HG02571 (cell line): ENCODE data around the gene CHAMP1.

ENCODE experiments used
- ATAC-seq: cut with Tn5 transposase; IDR thresholded peaks from one replicate; pipeline ENCODE4 v1.9.1; 2021; ENCODE audit warnings: mild to moderate bottlenecking, moderate library complexity; ENCODE audit not compliant: unreplicated experiment

The CHAMP1 gene

GRCh38 chr13:114314074-114314912 is at the start of gene CHAMP1:
Gene CHAMP1, plus strand, starts transcription at chr13:114314503. Its CDS starts 9,340 bp downstream, at chr13:114323843.
- ATAC-seq: peak; percentile 88

- no peak for ATAC-seq
Measured at GRCh38 chr13:114264886-114265611, 49.3 kb upstream of the CHAMP1 start.

GRCh38 chr13:114266241-114266640 is 48.1 kb upstream of the CHAMP1 start:
- ATAC-seq: no peak

GRCh38 chr13:114268344-114269280 is 45.7 kb upstream of the CHAMP1 start:
- ATAC-seq: no peak

GRCh38 chr13:114269281-114269770 is 45.0 kb upstream of the CHAMP1 start:
- no peak for ATAC-seq

- no peak for ATAC-seq
Measured at GRCh38 chr13:114272977-114273376, 41.3 kb upstream of the CHAMP1 start.

GRCh38 chr13:114275304-114275703 is 39.0 kb upstream of the CHAMP1 start:
- ATAC-seq: no peak

- ATAC-seq: no peak
Measured at GRCh38 chr13:114279146-114279545, 35.2 kb upstream of the CHAMP1 start.

- ATAC-seq: no peak
Measured at GRCh38 chr13:114279758-114280355, 34.4 kb upstream of the CHAMP1 start.

GRCh38 chr13:114281351-114282040 is 32.8 kb upstream of the CHAMP1 start, which contains the start of gene UPF3A:
Gene UPF3A, plus strand, starts transcription at chr13:114281601. Its CDS starts 39 bp downstream, at chr13:114281640.
- ATAC-seq: peak; percentile 69

GRCh38 chr13:114282041-114282670 is 32.1 kb upstream of the CHAMP1 start:
- ATAC-seq: peak; percentile 50

GRCh38 chr13:114283576-114283975 is 30.7 kb upstream of the CHAMP1 start:
- no peak for ATAC-seq

GRCh38 chr13:114284680-114285079 is 29.6 kb upstream of the CHAMP1 start:
- ATAC-seq: no peak

GRCh38 chr13:114285166-114285808 is 29.0 kb upstream of the CHAMP1 start:
- no peak for ATAC-seq

- no peak for ATAC-seq
Measured at GRCh38 chr13:114286808-114287207, 27.5 kb upstream of the CHAMP1 start.

GRCh38 chr13:114288157-114288591 is 26.1 kb upstream of the CHAMP1 start:
- ATAC-seq: no peak

GRCh38 chr13:114296448-114296847 is 17.9 kb upstream of the CHAMP1 start:
- ATAC-seq: no peak

- no peak for ATAC-seq
Measured at GRCh38 chr13:114296902-114297301, 17.4 kb upstream of the CHAMP1 start.

- ATAC-seq: no peak
Measured at GRCh38 chr13:114298866-114299265, 15.4 kb upstream of the CHAMP1 start.
